ENCODE measurements around the gene MCIDAS.
A peak's percentile ranks its signal among the peaks of the same experiment; 100 is the strongest.

MCIDAS gene

DNA sequence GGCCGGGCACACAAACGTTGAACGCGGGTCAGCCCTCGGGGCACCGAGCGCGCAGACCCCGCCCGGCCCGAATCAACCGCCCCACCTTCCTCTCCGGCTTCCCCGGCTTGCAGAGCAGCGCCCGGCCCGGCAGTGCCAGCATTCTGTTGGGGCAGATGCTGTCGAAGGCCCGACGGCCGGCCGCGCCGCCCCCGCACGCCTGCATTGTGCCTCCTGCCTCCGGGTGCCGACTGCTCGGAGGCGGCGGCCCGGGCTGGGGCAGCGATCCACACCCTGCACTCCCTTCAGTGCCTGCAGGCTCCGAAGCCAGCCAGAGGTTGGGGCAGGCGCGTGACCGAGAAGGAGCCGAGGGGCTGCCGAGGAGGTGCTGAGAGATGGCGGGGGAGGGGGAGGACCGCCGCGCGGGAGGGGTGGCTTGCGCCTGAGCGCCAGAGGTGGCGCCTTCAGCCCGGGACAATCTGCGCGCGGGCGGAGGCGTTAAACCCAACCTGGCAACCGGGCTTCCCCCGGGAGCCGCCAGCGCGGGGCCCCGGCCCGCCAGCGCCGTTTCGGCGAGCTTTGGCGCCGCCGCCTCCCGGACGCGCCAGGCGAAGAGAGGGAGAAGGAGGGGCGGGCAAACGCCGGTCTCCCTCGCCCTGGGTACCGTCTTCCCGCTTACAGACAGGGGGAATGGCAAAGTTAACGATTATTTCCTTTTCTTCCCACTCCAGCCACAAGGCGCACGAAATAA, at the start of gene MCIDAS:
MCIDAS (minus strand) TSS at position 382 of the 730 bp plus-strand sequence; CDS start at position 205, 177 bp downstream.
- peak; percentile 68 for DNase-seq

- no peak for DNase-seq
Observed at GRCh38 chr5:55276771-55277170, 49.7 kb upstream of the MCIDAS start.

- no peak for DNase-seq
Observed at GRCh38 chr5:55258339-55258738, 31.2 kb upstream of the MCIDAS start.

GRCh38 chr5:55254802-55255201, 27.7 kb upstream of the MCIDAS start:
- DNase-seq = no peak

DNA sequence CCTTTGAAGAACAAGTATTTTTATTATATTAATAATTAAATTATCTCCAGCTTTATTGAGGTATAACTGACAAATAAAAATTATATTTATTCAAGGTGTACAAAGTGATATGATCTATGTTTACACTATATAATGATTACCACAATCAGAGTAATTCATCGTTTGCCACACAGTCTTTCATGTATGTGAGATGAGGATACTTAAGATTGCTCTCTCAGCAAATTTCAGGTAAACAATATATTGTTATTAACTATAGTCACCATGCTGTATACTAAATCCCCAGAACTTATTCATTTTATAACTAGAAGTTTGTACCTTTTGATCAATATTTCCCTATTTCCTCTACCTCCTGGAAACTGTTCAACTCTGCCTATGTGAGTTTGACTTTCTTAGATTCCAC, 22.9 kb upstream of the MCIDAS start:
- DNase-seq = no peak

GRCh38 chr5:55241746-55242145, 14.6 kb upstream of the MCIDAS start:
- peak; percentile 43 for DNase-seq

- DNase-seq = no peak
Observed at GRCh38 chr5:55236800-55237199, 9.7 kb upstream of the MCIDAS start.

DNA sequence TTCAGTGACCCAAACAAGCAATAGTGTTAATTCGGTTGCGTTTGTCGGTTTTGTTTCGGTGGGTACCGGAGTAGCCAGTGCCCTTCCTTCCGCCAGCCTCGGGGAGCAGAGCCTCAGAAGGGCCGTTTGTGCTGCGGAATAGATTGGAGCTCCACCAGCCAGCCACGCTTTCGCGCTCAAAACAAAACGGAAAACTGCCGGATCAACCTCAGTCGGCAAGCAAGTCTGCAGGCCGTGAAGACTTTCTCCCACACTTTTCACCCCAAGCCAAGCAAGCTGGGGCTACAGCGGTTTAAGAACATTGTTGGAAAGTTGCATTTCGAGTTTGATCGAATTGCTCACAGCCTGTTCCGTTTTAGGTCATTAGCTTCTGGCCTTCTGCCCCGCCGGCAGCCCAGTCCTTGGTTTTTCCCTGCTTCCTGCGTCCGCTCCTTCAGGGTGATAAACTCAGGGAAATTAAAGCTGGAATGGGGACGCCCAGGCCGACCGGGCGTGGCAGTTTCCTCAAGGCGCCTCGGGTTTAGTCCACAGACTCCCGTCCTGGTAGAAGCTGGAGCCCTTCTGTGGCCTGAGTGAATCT, 7.1 kb upstream of the MCIDAS start:
- peak; percentile 47 for DNase-seq

GRCh38 chr5:55232985-55233928, 6.1 kb upstream of the MCIDAS start, which contains the start of gene CCNO:
TSS of gene CCNO (minus strand) at chr5:55233608. CDS start at chr5:55233523, 85 bp downstream.
- DNase-seq = peak; percentile 89

- peak; percentile 62 for DNase-seq
Observed at GRCh38 chr5:55232271-55232984, 5.3 kb upstream of the MCIDAS start.

DNA sequence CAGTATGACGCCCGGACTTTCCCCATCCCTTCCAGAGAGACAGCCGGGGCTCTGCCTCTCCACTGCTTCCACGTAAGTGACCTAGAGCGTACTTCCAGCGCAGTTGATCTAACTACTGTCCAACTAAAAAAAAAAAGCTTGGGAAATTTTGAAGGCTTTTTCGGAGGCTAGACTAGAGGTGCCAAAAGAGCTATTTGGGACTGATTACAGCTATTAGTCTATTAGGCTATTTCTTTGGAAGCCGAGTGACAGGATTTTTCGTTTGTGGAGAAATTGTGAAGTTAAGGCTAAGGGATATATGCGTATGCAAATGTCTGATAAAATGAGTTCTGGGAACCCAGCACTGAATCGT, 4.8 kb upstream of the MCIDAS start:
- DNase-seq = no peak

DNA sequence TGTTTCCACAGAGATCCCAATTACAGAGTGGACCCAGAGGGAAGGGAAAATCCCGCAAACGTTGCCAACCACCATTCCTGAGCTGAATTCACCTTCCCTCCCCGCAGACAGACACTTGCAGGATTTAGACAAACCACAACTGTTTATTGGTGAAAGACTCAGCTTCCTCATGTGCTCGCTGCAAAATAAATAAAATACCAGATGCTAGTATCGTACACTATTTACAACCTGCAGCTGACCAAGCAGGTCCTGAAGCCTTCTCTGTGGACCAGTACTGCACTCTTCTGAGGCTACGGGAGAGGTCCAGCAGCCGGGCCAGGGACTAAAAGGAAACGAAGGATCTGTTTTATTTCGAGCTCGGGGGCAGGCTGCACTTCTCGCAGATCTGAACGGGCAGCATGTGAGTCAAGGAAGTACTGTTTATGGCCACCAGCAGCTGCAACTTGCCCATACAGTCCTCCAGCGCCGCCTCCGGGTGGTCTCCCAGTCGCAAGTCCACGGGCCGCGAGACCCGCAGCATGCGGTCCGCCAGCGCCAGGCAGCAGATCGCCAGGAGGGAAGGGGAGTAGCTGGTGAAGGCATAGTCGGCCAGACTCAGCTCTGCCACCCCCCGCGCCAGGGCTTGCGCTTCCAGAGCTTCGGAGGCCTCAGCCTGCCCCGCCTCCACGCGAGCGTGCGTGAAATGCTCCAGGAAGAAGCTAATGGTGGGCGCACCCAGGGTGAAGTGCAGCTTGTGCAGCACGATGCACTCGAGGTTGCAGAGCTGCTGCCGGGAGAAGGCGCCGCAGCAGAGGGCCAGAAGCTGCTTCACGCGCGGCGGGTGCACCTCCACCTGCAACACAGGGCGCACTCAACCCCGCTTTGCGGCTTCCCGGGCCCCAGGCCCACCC, 4.2 kb upstream of the MCIDAS start:
- no peak for DNase-seq

DNA sequence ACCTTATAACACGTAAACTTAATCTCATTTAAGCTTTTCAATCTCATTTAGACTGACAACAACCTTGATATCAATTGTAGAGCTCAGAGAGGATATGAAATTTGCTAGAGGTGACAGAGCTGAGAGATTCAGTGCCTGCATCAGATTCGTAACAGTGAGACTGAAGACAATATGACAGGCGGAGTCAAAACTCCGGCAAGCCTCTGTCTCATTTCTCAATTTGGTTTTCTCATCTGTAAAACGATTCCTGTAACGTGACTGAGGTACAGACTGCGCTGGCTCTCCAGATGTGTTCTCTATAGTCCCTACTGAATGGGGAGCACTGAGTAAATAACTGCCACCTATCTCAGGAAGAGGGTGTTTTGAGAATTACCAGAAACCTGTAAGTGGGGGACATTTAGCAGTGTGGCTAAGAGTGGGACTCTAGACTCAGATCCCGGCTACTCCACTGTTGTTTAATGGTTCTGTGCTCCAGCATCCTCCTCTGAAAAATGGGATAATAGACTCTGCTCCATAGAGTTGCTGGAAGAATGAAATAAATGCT, 3.0 kb upstream of the MCIDAS start:
- DNase-seq = no peak

DNA sequence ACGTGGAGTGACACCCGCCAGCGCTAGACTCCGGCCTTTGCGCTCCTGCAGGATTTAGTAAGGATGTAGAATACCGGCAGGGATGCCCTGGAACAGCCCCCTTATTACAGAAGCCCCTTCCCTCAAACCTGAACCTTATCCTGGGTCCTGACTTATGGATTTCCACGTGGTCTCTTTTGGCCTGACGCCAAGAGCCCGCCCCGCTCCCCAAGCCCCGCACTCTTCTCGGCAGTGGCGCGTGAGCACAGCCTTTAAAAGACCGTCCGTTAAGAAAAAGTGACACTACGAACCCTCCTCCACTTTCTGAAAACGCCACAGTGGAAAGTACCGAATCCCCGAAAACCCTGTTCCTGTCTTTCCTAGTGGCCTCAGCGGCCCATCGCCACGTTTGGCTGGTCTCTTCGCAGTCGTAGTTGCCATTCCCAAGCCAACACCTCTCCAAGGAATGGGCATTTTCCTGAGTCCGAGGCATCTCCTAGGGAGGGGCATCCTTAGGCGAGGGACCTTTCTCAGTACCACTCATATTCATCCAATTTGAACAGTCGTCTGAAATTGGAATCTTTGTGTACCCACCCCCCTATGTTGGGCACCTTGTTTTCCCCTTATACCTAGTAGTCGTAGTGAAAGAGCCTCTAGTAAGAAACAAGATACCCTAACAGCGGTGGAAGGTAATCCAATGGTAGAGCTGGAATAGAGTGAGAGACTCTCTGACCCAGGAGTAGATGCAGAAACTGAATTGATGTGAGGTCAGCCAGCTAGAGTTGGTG, 732 bp upstream of the MCIDAS start:
- DNase-seq = peak; percentile 49

DNA sequence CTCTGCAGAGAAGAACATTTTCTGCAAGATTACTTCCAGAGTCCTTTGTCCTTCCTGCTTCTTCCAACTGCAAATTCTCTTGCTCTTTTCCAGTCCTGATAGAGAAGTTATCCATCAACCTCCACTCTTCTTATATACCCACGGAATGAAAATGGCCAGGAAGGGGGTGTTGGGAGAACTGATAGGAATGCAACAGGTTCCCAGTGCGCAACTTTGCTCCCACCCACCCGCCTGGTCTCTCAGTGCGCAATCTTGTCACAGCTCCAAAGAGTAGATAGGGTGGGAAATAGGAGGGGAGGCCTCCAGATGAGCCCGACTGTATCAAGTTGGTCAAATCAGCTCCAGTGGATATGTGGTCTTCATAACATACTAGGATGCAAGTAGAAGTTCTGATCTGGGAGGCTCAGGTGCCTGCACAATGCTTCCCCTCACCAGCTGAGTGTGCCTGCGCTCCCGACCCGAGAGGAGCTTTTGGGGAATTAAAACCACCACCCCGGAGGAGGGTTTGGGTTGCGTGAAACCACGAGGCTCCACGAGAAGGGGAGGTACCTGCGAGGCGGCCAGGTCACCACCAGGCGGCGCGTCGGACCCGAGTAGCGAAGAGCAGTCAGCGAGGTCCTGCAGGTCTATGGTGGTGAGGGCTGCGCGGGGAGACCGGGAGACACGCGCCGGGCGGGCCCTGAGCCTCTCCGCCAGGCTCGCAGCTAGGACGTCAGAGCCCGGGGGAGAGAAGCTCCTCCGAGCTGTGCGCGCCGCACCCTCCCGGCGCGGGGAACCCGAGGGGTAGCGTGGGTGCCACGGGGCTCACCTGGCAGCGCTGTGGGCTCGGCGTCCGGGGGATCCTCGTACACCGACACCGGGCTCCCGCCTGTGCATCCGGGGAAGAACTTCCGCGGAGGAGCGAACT, 835 bp downstream of the MCIDAS start:
- DNase-seq = peak; percentile 87

GRCh38 chr5:55225346-55225745, 1.8 kb downstream of the MCIDAS start:
- no peak for DNase-seq

DNA sequence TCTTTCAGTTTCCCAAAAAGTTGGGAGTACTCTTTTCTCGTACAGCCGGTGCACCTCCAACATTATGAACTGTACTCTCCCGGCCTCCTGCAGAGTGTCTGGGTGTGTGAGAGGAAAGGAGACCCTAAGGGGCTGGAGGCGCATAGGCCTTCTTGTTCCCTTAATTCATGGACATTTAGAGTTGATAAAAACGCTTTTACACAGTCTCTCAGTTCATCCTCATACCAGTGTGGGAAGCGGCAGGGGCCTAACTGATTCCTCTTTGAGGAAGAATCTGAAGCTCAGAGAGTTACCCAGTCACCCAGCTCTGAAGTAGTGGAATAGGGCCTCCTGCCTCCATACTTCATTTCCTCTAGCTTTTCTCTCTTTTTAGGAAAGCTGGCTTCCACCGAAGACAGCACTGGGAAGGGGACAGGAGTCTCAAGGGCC, 3.3 kb downstream of the MCIDAS start:
- no peak for DNase-seq

- DNase-seq = no peak
Observed at GRCh38 chr5:55222985-55223811, 3.9 kb downstream of the MCIDAS start.
